Esophagus muscularis mucosa (tissue), 3 donors: ENCODE results near the gene KMT2A.

ENCODE experiments used
- POLR2AphosphoS5 ChIP-seq, 2 donors: sonication (generic); formaldehyde crosslinking; IDR thresholded peaks; one replicate each; pipeline ENCODE4 v1.6.1; 2017; ENCODE audit warnings: antibody characterized with exemption in 2 of 2
- TF ChIP-seq, protein P1 (sequence below), 3 experiments: fragments of 200-600 bp in 2 of 3; fragments of 450-650 bp in 1 of 3; sonication (generic) in 2 of 3; IDR thresholded peaks; one replicate each; pipeline ENCODE4 v1.5.1; 2017 to 2019; ENCODE audit warnings: antibody characterized with exemption in 3 of 3, mild to moderate bottlenecking in 2 of 3, moderate library complexity in 1 of 3

DNA sequence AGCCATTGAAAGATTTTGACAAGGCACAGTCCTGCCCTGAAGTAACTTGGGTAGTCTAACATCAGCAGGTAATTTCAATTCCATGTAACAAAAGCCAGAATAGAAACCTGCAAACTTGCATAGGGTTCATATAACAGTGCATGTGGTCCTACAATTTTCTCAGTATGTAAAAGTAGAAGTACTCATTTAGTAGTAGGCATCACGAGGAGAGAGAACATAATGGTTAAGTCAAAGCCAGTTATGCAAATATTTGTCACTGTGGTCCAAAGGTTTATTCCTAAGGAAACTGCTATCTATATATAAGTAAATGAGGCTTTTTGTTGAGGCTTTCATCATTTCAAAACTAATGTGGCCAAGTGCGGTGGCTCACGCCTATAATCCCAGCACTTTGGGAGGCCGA is 24.8 kb upstream of the KMT2A start:
- no peak for TF ChIP-seq POLR2AphosphoS5 (IDR thresholded peaks at IDR 0.05)
- TF ChIP-seq, protein P1, sequence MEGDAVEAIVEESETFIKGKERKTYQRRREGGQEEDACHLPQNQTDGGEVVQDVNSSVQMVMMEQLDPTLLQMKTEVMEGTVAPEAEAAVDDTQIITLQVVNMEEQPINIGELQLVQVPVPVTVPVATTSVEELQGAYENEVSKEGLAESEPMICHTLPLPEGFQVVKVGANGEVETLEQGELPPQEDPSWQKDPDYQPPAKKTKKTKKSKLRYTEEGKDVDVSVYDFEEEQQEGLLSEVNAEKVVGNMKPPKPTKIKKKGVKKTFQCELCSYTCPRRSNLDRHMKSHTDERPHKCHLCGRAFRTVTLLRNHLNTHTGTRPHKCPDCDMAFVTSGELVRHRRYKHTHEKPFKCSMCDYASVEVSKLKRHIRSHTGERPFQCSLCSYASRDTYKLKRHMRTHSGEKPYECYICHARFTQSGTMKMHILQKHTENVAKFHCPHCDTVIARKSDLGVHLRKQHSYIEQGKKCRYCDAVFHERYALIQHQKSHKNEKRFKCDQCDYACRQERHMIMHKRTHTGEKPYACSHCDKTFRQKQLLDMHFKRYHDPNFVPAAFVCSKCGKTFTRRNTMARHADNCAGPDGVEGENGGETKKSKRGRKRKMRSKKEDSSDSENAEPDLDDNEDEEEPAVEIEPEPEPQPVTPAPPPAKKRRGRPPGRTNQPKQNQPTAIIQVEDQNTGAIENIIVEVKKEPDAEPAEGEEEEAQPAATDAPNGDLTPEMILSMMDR (IDR thresholded peaks at IDR 0.05) = no peak
